Ishikawa (cell line): ENCODE results near the gene POLG.

Source experiments
- EGR1 ChIP-seq: IDR thresholded peaks from 2 replicates; pipeline ENCODE4 v1.6.1; 2012
- EP300 ChIP-seq: IDR thresholded peaks from 2 replicates; pipeline ENCODE4 v1.6.1; 2012; ENCODE audit warnings: borderline replicate concordance
- RAD21 ChIP-seq: IDR thresholded peaks from 2 replicates; pipeline ENCODE4 v1.6.1; 2012; ENCODE audit warnings: low read depth
- TF ChIP-seq, protein P1 (sequence below): IDR thresholded peaks from 2 replicates; pipeline ENCODE4 v1.6.1; 2012; ENCODE audit warnings: low read depth, mild to moderate bottlenecking
- TF ChIP-seq, protein P2 (sequence below): IDR thresholded peaks from 2 replicates; pipeline ENCODE4 v1.6.1; 2012

DNA sequence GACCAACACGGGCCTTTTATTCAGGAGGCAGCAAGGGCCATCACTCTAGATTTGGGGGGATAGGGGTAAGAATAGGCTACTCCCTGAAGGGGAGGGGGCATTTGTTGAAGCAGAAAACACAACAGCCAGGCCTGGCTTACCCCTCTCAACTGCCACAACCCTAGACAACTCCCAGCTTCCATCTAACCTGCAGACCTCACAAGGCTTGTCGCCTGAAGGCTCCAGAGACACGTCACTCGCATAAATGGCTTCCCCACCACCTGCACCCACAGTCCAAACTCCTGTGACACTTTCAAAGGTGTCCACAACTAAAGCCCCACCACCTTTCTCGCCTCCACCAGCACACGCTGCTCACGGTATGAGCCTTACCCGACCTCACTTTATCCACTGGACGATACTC, 14.9 kb downstream of the POLG start:
- TF ChIP-seq, protein P1, sequence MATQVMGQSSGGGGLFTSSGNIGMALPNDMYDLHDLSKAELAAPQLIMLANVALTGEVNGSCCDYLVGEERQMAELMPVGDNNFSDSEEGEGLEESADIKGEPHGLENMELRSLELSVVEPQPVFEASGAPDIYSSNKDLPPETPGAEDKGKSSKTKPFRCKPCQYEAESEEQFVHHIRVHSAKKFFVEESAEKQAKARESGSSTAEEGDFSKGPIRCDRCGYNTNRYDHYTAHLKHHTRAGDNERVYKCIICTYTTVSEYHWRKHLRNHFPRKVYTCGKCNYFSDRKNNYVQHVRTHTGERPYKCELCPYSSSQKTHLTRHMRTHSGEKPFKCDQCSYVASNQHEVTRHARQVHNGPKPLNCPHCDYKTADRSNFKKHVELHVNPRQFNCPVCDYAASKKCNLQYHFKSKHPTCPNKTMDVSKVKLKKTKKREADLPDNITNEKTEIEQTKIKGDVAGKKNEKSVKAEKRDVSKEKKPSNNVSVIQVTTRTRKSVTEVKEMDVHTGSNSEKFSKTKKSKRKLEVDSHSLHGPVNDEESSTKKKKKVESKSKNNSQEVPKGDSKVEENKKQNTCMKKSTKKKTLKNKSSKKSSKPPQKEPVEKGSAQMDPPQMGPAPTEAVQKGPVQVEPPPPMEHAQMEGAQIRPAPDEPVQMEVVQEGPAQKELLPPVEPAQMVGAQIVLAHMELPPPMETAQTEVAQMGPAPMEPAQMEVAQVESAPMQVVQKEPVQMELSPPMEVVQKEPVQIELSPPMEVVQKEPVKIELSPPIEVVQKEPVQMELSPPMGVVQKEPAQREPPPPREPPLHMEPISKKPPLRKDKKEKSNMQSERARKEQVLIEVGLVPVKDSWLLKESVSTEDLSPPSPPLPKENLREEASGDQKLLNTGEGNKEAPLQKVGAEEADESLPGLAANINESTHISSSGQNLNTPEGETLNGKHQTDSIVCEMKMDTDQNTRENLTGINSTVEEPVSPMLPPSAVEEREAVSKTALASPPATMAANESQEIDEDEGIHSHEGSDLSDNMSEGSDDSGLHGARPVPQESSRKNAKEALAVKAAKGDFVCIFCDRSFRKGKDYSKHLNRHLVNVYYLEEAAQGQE, result no peak
- no peak for TF ChIP-seq EGR1
- TF ChIP-seq, protein P2, sequence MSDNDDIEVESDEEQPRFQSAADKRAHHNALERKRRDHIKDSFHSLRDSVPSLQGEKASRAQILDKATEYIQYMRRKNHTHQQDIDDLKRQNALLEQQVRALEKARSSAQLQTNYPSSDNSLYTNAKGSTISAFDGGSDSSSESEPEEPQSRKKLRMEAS, result no peak
- TF ChIP-seq EP300, result no peak
- no peak for TF ChIP-seq RAD21
